ENCODE results near the gene DNAH17. TPM values are rescaled to one million over a fixed set of nuclear protein-coding genes. Genes with fewer than 3 reads are reported as not detected.
"Not testable (repeated sequence)": the region's sequence is repeated elsewhere in the genome, so short reads cannot be mapped to it uniquely, and the experiment has no call there.

The DNAH17 gene
- total RNA-seq, 1 donor from 2014 or later, result 2.0 TPM

- H3K27me3 ChIP-seq, result no peaks in the 10 kb centered on the region
- H3K4me1 ChIP-seq, result no peaks in the 10 kb centered on the region
- no peak overlapping the region for H3K4me3 ChIP-seq
- TF ChIP-seq POLR2A (IDR thresholded peaks at IDR 0.05) (no peak), CTCF (IDR thresholded peaks at IDR 0.05) (no peak), POLR2AphosphoS5 (IDR thresholded peaks at IDR 0.05; ENCODE audit: insufficient read depth in 1 of 2, low read depth in 1 of 2) (no peak)
- intact Hi-C loops (cut with DNase I), result no loop called here
- DNase-seq (ENCODE audit: extremely low spot score in 2 of 2), result no peak
- H3K36me3 ChIP-seq, result no peaks in the 10 kb centered on the region
- no peaks in the 10 kb centered on the region for H3K9me3 ChIP-seq
- no peak overlapping the region for H3K27ac ChIP-seq
Measured at GRCh38 chr17:78466786-78467715, 110.1 kb downstream of the DNAH17 start.

GRCh38 chr17:78466109-78466785, 110.9 kb downstream of the DNAH17 start:
- H3K4me1 ChIP-seq; H3K4me3 ChIP-seq; DNase-seq (ENCODE audit: extremely low spot score in 2 of 2); H3K9me3 ChIP-seq; intact Hi-C loops (cut with DNase I); H3K27me3 ChIP-seq; H3K36me3 ChIP-seq; H3K27ac ChIP-seq: not testable (repeated sequence)

GRCh38 chr17:78462148-78462547, 115.0 kb downstream of the DNAH17 start:
- TF ChIP-seq POLR2AphosphoS5 (IDR thresholded peaks at IDR 0.05; ENCODE audit: insufficient read depth in 1 of 2, low read depth in 1 of 2) (no peak), CTCF (IDR thresholded peaks at IDR 0.05) (no peak), POLR2A (IDR thresholded peaks at IDR 0.05) (no peak)
- Histone ChIP-seq H3K4me1 (no peaks in the 10 kb centered on the region), H3K27me3 (no peaks in the 10 kb centered on the region), H3K4me3 (no peak overlapping the region), H3K9me3 (no peaks in the 10 kb centered on the region), H3K27ac (no peak overlapping the region), H3K36me3 (no peaks in the 10 kb centered on the region)
- intact Hi-C loops (cut with DNase I), result no loop called here
- no peak for DNase-seq (ENCODE audit: extremely low spot score in 2 of 2)

GRCh38 chr17:78461799-78462053, 115.5 kb downstream of the DNAH17 start:
- Histone ChIP-seq H3K4me1 (no peaks in the 10 kb centered on the region), H3K4me3 (no peak overlapping the region), H3K9me3 (no peaks in the 10 kb centered on the region), H3K27ac (no peak overlapping the region), H3K27me3 (no peaks in the 10 kb centered on the region), H3K36me3 (no peaks in the 10 kb centered on the region)
- no peak for TF ChIP-seq POLR2A (IDR thresholded peaks at IDR 0.05)
- TF ChIP-seq CTCF (IDR thresholded peaks at IDR 0.05), result no peak
- no peak for TF ChIP-seq POLR2AphosphoS5 (IDR thresholded peaks at IDR 0.05; ENCODE audit: insufficient read depth in 1 of 2, low read depth in 1 of 2)
- DNase-seq (ENCODE audit: extremely low spot score in 2 of 2), result no peak
- intact Hi-C loops (cut with DNase I), result no loop called here

- no peak overlapping the region for H3K27ac ChIP-seq
- H3K36me3 ChIP-seq, result no peaks in the 10 kb centered on the region
- H3K4me1 ChIP-seq, result no peaks in the 10 kb centered on the region
- H3K27me3 ChIP-seq, result no peaks in the 10 kb centered on the region
- DNase-seq (ENCODE audit: extremely low spot score in 2 of 2), result no peak
- H3K4me3 ChIP-seq, result no peak overlapping the region
- intact Hi-C loops (cut with DNase I), result no loop called here
- no peaks in the 10 kb centered on the region for H3K9me3 ChIP-seq
- TF ChIP-seq POLR2A (IDR thresholded peaks at IDR 0.05) (no peak), CTCF (IDR thresholded peaks at IDR 0.05) (no peak)
Measured at GRCh38 chr17:78460951-78461798, 116.0 kb downstream of the DNAH17 start.

Data from vagina (tissue), 2 donors.